ENCODE measurements around the gene DDX1. TPM values are rescaled to one million over a fixed set of nuclear protein-coding genes. Genes with fewer than 3 reads are reported as not detected.
"Not testable (repeated sequence)": the region's sequence is repeated elsewhere in the genome, so short reads cannot be mapped to it uniquely, and the experiment has no call there.

Gene DDX1
- total and polyA plus RNA-seq, 10 donors: 32.6 to 62.0 (median 48.3) TPM

- intact Hi-C loops (cut with DNase I; ENCODE audit: low total_unique reads): no loop called here
- peaks cover 11 to 91% (median 72%) of the 10 kb centered on the region in 6 donors for H3K36me3 ChIP-seq
- no peaks in the 10 kb centered on the region for H3K9me3 ChIP-seq
- DNase-seq: no peak
- H3K27me3 ChIP-seq (replicated peaks in 1 of 7): no peaks in the 10 kb centered on the region
- no peaks in the 10 kb centered on the region for H3K4me1 ChIP-seq
- no peak overlapping the region for H3K4me3 ChIP-seq
- TF ChIP-seq POLR2A (IDR thresholded peaks at IDR 0.05) (no peak), CTCF (IDR thresholded peaks at IDR 0.05 in 8 of 11, conservative IDR thresholded peaks at IDR 0.05 in 3 of 11) (no peak), POLR2AphosphoS5 (IDR thresholded peaks at IDR 0.05) (no peak)
- 96 to 100% (median 98%) methylated on average over 1 of the region's 1 CpG for WGBS, 5 donors
- H3K27ac ChIP-seq: no peak overlapping the region
Observed at GRCh38 chr2:15609341-15610042, 17.8 kb downstream of the DDX1 start.

GRCh38 chr2:15610430-15610952, 18.8 kb downstream of the DDX1 start:
- DNase-seq: no peak
- no peak overlapping the region for H3K27ac ChIP-seq
- no peaks in the 10 kb centered on the region for H3K27me3 ChIP-seq (replicated peaks in 1 of 7)
- intact Hi-C loops (cut with DNase I; ENCODE audit: low total_unique reads): no loop called here
- no peaks in the 10 kb centered on the region for H3K4me1 ChIP-seq
- H3K9me3 ChIP-seq: no peaks in the 10 kb centered on the region
- H3K4me3 ChIP-seq: no peak overlapping the region
- peaks cover 7 to 91% (median 70%) of the 10 kb centered on the region in 6 donors for H3K36me3 ChIP-seq
- WGBS, 5 donors: 94 to 97% (median 96%) methylated on average over 5 of the region's 5 CpGs
- no peak for TF ChIP-seq CTCF (IDR thresholded peaks at IDR 0.05 in 8 of 11, conservative IDR thresholded peaks at IDR 0.05 in 3 of 11)
- TF ChIP-seq POLR2A (IDR thresholded peaks at IDR 0.05): no peak
- no peak for TF ChIP-seq POLR2AphosphoS5 (IDR thresholded peaks at IDR 0.05)

- WGBS, 5 donors: 80 to 100% (median 97%) methylated on average over 1 to 31 of the region's 33 CpGs; no CpG with 5 or more reads in 1 of the 5 donors
- H3K9me3 ChIP-seq; DNase-seq; H3K27ac ChIP-seq; intact Hi-C loops (cut with DNase I; ENCODE audit: low total_unique reads); H3K27me3 ChIP-seq (replicated peaks in 1 of 7); H3K4me1 ChIP-seq; H3K4me3 ChIP-seq: not testable (repeated sequence)
- H3K36me3 ChIP-seq: peaks cover 0 to 91% (median 57%) of the 10 kb centered on the region in 6 donors
Observed at GRCh38 chr2:15612101-15612500, 20.4 kb downstream of the DDX1 start.

- Histone ChIP-seq H3K27ac (no peak overlapping the region), H3K4me3 (no peak overlapping the region), H3K9me3 (no peaks in the 10 kb centered on the region), H3K27me3 (replicated peaks in 1 of 7) (no peaks in the 10 kb centered on the region), H3K36me3 (peaks cover 4 to 91% (median 50%) of the 10 kb centered on the region in 6 donors), H3K4me1 (no peaks in the 10 kb centered on the region)
- TF ChIP-seq CTCF (IDR thresholded peaks at IDR 0.05 in 8 of 11, conservative IDR thresholded peaks at IDR 0.05 in 3 of 11): no peak
- no peak for TF ChIP-seq POLR2A (IDR thresholded peaks at IDR 0.05)
- TF ChIP-seq POLR2AphosphoS5 (IDR thresholded peaks at IDR 0.05): no peak
- no peak for DNase-seq
- intact Hi-C loops (cut with DNase I; ENCODE audit: low total_unique reads): no loop called here
- WGBS, 5 donors: 96 to 97% (median 96%) methylated on average over 10 of the region's 10 CpGs
Observed at GRCh38 chr2:15613736-15614429, 22.2 kb downstream of the DDX1 start.

Measured in spleen (tissue), 11 donors.